ENCODE data around the gene BGN. TPM values are rescaled to one million over a fixed set of nuclear protein-coding genes. Genes with fewer than 3 reads are reported as not detected.

The BGN gene
- total and polyA plus RNA-seq, 10 of the 15 experiments (the other 5 are each of a cell fraction or from before 2014, with no cell fraction given), result 0.06 to 0.18 (median 0.12) TPM; not detected in 7

DNA sequence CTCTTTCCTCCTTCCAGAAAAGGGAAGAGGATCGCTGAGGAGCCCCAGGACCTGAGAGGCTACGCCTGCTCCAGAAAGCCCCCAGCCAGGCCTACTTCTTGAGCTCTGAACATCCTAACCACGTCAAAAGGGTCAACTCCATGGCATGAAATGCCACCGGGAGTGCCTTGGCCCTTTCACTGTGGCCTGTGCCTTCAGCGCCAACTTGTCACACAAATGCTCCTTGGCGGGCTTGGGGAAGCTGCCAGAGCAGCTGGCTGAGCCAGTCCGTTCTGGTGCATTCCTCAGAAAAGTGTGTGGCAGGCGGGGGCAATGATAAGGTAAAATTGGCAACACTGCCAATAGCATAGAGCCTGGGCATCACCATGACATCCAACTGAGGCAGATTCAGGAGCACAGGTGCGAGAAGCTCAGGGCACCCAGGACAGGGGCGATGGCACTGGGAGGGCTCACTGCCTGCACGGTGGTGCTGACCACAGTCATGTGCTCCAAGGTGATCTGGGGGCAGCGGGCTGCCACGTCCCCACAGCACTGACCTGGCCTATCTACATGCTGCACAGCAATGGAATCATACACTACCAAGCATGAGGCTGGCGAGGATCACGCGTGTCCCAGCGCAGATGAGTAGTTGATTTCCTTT, 36.8 kb upstream of the BGN start (continued):
- TF ChIP-seq MYB (IDR thresholded peaks at IDR 0.05; ENCODE audit: borderline replicate concordance, low read depth, low read length) (no peak), ASH2L (IDR thresholded peaks at IDR 0.05; ENCODE audit: borderline replicate concordance, low read depth) (no peak), NR2C1 (IDR thresholded peaks at IDR 0.05) (no peak), ETV6 (conservative IDR thresholded peaks at IDR 0.05 in 1 of 2, IDR thresholded peaks at IDR 0.05 in 1 of 2; ENCODE audit: borderline replicate concordance in 1 of 2, low read depth in 1 of 2) (no peak), CEBPB (IDR thresholded peaks at IDR 0.05; ENCODE audit: borderline replicate concordance in 1 of 2, low read depth in 2 of 2, low read length in 2 of 2) (no peak)

DNA sequence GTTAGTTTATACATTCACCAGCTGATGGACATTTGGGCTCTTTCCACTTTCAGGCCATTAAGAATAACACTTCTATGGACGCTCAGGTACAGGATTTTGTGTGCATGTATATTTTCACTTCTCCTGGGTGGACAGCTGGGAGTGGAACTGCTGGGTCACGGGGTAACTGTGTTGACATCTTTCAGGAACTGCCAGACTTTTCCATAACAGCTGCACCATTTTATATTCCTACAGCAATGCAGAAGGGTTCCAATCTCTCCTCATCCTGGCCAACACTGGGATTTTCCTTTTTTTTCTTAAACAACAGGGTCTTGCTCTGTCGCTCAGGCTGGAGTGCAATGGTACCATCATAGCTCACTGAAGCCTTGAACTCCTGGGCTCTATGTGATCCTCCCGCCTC, 36.3 kb upstream of the BGN start:
- H3K27me3 ChIP-seq (replicated peaks in 1 of 2; ENCODE audit: control insufficient read depth in 2 of 2, insufficient read depth in 2 of 2, low read length in 1 of 2), result no peaks in the 10 kb centered on the region
- no peak overlapping the region for H3K9ac ChIP-seq (ENCODE audit: control insufficient read depth, insufficient read depth, low read length)
- peaks cover 0 to 2% of the 10 kb centered on the region in 2 experiments; a peak in 2 of 4 replicates for H3K36me3 ChIP-seq (ENCODE audit: control insufficient read depth in 2 of 2, insufficient read depth in 2 of 2, low read length in 1 of 2)
- BruUV-seq (replicated peaks), result no TSS peak
- SMC1A ChIA-PET (ENCODE audit: uncharacterized antibody, unreplicated experiment), result no interaction called here
- FAIRE-seq (no peak), ATAC-seq (no peak), DNase-seq (ENCODE audit: low read depth, low spot score) (no peak)
- CTCF ChIA-PET, result no interaction called here
- H2AFZ ChIP-seq (ENCODE audit: control insufficient read depth, low read depth, low read length), result no peak overlapping the region
- no peaks in the 10 kb centered on the region for H3K9me3 ChIP-seq (replicated peaks; ENCODE audit: control insufficient read depth, insufficient read depth, low read length)
- H4K20me1 ChIP-seq (ENCODE audit: control insufficient read depth, insufficient read depth), result no peaks in the 10 kb centered on the region
- no peaks in the 10 kb centered on the region for H3K79me2 ChIP-seq (ENCODE audit: control insufficient read depth, insufficient read depth, low read length)
- intact Hi-C loops (cut with micrococcal nuclease; ENCODE audit: unreplicated experiment), result no loop called here
- 46% methylated on average over 4 of the region's 4 CpGs for WGBS (ENCODE audit: insufficient coverage, insufficient replicate concordance, low lambda C conversion rate, missing lambda C conversion rate)
- in situ Hi-C loops (cut with MboI), result no loop called here
- POLR2A ChIA-PET, result no interaction called here
- no peak overlapping the region for H3K4me3 ChIP-seq
- TF ChIP-seq STAT1 (conservative IDR thresholded peaks at IDR 0.05) (no peak), MEF2A (IDR thresholded peaks at IDR 0.05; ENCODE audit: insufficient read depth, low read depth, low read length) (no peak), CHD2 (IDR thresholded peaks at IDR 0.05; ENCODE audit: borderline replicate concordance, low read depth, low read length) (no peak), CREM (IDR thresholded peaks at IDR 0.05; ENCODE audit: low read depth) (no peak), SIN3A (IDR thresholded peaks at IDR 0.05; ENCODE audit: low read depth, low read length) (no peak), SMC3 (IDR thresholded peaks at IDR 0.05; ENCODE audit: borderline replicate concordance, low read length) (no peak)
- TF ChIP-seq, protein P1, sequence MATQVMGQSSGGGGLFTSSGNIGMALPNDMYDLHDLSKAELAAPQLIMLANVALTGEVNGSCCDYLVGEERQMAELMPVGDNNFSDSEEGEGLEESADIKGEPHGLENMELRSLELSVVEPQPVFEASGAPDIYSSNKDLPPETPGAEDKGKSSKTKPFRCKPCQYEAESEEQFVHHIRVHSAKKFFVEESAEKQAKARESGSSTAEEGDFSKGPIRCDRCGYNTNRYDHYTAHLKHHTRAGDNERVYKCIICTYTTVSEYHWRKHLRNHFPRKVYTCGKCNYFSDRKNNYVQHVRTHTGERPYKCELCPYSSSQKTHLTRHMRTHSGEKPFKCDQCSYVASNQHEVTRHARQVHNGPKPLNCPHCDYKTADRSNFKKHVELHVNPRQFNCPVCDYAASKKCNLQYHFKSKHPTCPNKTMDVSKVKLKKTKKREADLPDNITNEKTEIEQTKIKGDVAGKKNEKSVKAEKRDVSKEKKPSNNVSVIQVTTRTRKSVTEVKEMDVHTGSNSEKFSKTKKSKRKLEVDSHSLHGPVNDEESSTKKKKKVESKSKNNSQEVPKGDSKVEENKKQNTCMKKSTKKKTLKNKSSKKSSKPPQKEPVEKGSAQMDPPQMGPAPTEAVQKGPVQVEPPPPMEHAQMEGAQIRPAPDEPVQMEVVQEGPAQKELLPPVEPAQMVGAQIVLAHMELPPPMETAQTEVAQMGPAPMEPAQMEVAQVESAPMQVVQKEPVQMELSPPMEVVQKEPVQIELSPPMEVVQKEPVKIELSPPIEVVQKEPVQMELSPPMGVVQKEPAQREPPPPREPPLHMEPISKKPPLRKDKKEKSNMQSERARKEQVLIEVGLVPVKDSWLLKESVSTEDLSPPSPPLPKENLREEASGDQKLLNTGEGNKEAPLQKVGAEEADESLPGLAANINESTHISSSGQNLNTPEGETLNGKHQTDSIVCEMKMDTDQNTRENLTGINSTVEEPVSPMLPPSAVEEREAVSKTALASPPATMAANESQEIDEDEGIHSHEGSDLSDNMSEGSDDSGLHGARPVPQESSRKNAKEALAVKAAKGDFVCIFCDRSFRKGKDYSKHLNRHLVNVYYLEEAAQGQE (IDR thresholded peaks at IDR 0.05; ENCODE audit: low read depth, low read length), result no peak
- TF ChIP-seq, protein P2, sequence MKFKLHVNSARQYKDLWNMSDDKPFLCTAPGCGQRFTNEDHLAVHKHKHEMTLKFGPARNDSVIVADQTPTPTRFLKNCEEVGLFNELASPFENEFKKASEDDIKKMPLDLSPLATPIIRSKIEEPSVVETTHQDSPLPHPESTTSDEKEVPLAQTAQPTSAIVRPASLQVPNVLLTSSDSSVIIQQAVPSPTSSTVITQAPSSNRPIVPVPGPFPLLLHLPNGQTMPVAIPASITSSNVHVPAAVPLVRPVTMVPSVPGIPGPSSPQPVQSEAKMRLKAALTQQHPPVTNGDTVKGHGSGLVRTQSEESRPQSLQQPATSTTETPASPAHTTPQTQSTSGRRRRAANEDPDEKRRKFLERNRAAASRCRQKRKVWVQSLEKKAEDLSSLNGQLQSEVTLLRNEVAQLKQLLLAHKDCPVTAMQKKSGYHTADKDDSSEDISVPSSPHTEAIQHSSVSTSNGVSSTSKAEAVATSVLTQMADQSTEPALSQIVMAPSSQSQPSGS (IDR thresholded peaks at IDR 0.05; ENCODE audit: low read length), result no peak
- no peak overlapping the region for H3K27ac ChIP-seq (ENCODE audit: control insufficient read depth, insufficient read depth)
- no peak overlapping the region for H3K4me2 ChIP-seq (ENCODE audit: control insufficient read depth, insufficient read depth)
- no peaks in the 10 kb centered on the region for H3K4me1 ChIP-seq (ENCODE audit: control insufficient read depth, insufficient read depth, low read length)
- RAD21 ChIA-PET (ENCODE audit: unreplicated experiment), result no interaction called here

All from GM12878 (cell line).